HepG2 (cell line): ENCODE data around the gene RPGR. TPM values are rescaled to one million over a fixed set of nuclear protein-coding genes. Genes with fewer than 3 reads are reported as not detected.

Source experiments
- ADNP ChIP-seq: sonication (generic); formaldehyde crosslinking; IDR thresholded peaks from 2 replicates; pipeline ENCODE4 v1.4.0; 2020; ENCODE audit warnings: missing genetic modification reagents
- HMGXB4 ChIP-seq, 2 experiments: sonication (generic) in 1 of 2; formaldehyde crosslinking in 1 of 2; IDR thresholded peaks; 2 replicates each; pipeline versions ENCODE4 v1.4.0 to v1.6.1; 2018 to 2020; ENCODE audit warnings: missing genetic modification reagents in 2 of 2, borderline replicate concordance in 1 of 2, low read depth in 1 of 2, mild to moderate bottlenecking in 1 of 2, missing biosample characterization in 1 of 2
- HNRNPK ChIP-seq: fragments of 200-400 bp; formaldehyde crosslinking; IDR thresholded peaks from 2 replicates; pipeline ENCODE4 v1.6.1; 2018; ENCODE audit warnings: low read length, low read depth, moderate library complexity, mild to moderate bottlenecking; ENCODE audit not compliant: poor library complexity, severe bottlenecking
- IKZF5 ChIP-seq: IDR thresholded peaks from 2 replicates; pipeline ENCODE4 v1.6.1; 2018; ENCODE audit warnings: missing genetic modification reagents, mild to moderate bottlenecking, missing compliant biosample characterization
- IRF9 ChIP-seq: sonication (generic); formaldehyde crosslinking; IDR thresholded peaks from 2 replicates; pipeline ENCODE4 v1.8.0; 2022; ENCODE audit warnings: missing genetic modification reagents, mild to moderate bottlenecking, borderline replicate concordance
- MXD1 ChIP-seq: sonication (generic); formaldehyde crosslinking; IDR thresholded peaks from 2 replicates; pipeline ENCODE4 v1.4.0; 2020; ENCODE audit warnings: mild to moderate bottlenecking, missing genetic modification reagents
- NFKB2 ChIP-seq: sonication (generic); formaldehyde crosslinking; IDR thresholded peaks from 2 replicates; pipeline ENCODE4 v1.4.0; 2020; ENCODE audit warnings: missing genetic modification reagents, borderline replicate concordance
- PHF21A ChIP-seq: sonication (generic); formaldehyde crosslinking; IDR thresholded peaks from 2 replicates; pipeline ENCODE4 v1.5.0; 2020; ENCODE audit warnings: mild to moderate bottlenecking, missing genetic modification reagents
- PREB ChIP-seq: sonication (generic); formaldehyde crosslinking; IDR thresholded peaks from 2 replicates; pipeline ENCODE4 v1.4.0; 2020; ENCODE audit warnings: missing genetic modification reagents
- RARA ChIP-seq: IDR thresholded peaks from 2 replicates; pipeline ENCODE4 v1.6.1; 2016; ENCODE audit warnings: missing genetic modification reagents, missing compliant biosample characterization
- RFX1 ChIP-seq: fragments of 450-650 bp; IDR thresholded peaks from 2 replicates; pipeline ENCODE4 v1.6.1; 2017
- RNF219 ChIP-seq: sonication (generic); formaldehyde crosslinking; IDR thresholded peaks from 2 replicates; pipeline ENCODE4 v1.5.0; 2020; ENCODE audit warnings: mild to moderate bottlenecking, missing genetic modification reagents
- SP4 ChIP-seq: sonication (generic); formaldehyde crosslinking; IDR thresholded peaks from 2 replicates; pipeline ENCODE4 v1.8.1; 2023; ENCODE audit warnings: mild to moderate bottlenecking, missing genetic modification reagents
- TCF12 ChIP-seq, 2 experiments: fragments of 450-650 bp in 1 of 2; sonication (generic) in 1 of 2; formaldehyde crosslinking in 1 of 2; IDR thresholded peaks; 2 replicates each; pipeline versions ENCODE4 v1.6.1 to v1.8.0; 2017 to 2022; ENCODE audit warnings: antibody characterized with exemption in 1 of 2, mild to moderate bottlenecking in 1 of 2, missing genetic modification reagents in 1 of 2, moderate library complexity in 1 of 2
- ZBTB21 ChIP-seq: sonication (generic); formaldehyde crosslinking; IDR thresholded peaks from 2 replicates; pipeline ENCODE4 v1.4.0; 2020; ENCODE audit warnings: missing genetic modification reagents
- ZNF10 ChIP-seq: sonication (generic); formaldehyde crosslinking; IDR thresholded peaks from 2 replicates; pipeline ENCODE4 v1.4.0; 2020; ENCODE audit warnings: mild to moderate bottlenecking, low read depth, missing genetic modification reagents, borderline replicate concordance
- ZNF205 ChIP-seq: IDR thresholded peaks from 2 replicates; pipeline ENCODE4 v1.6.1; 2018; ENCODE audit warnings: missing biosample characterization, missing genetic modification reagents
- ZNF446 ChIP-seq: sonication (generic); formaldehyde crosslinking; IDR thresholded peaks from 2 replicates; pipeline ENCODE4 v1.5.0; 2020; ENCODE audit warnings: mild to moderate bottlenecking, missing genetic modification reagents
- ZNF703 ChIP-seq: sonication (generic); formaldehyde crosslinking; IDR thresholded peaks from 2 replicates; pipeline ENCODE4 v1.5.1; 2020; ENCODE audit warnings: missing genetic modification reagents, mild to moderate bottlenecking, moderate library complexity, borderline replicate concordance
- ZNF788 ChIP-seq: sonication (generic); formaldehyde crosslinking; IDR thresholded peaks from 2 replicates; pipeline ENCODE4 v1.5.0; 2020; ENCODE audit warnings: mild to moderate bottlenecking, missing genetic modification reagents, borderline replicate concordance
- polyA plus RNA-seq, 8 experiments: library from polyadenylated mRNA; depleted of rRNA in 3 of 8; stranded (reverse) in 7 of 8; unstranded in 1 of 8; fragments of >200 nt; fragmentation: Illumina TruSeq in 4 of 8; extraction: Trizol in 4 of 8; gene quantifications; 2 replicates each; pipeline versions ENCODE4 v1.2.1 to v1.2.3, GENCODE V29; 2011 to 2016; ENCODE audit warnings: low read depth in 4 of 8, missing spikeins in 1 of 8, mixed read lengths in 1 of 8; ENCODE audit not compliant: insufficient read depth in 1 of 8
- total RNA-seq, 5 experiments: library from RNA; depleted of rRNA; stranded (reverse); fragments of >200 nt; fragmentation: Illumina TruSeq; extraction: Trizol; gene quantifications; 2 replicates each; pipeline ENCODE4 v1.2.3, GENCODE V29; 2016; ENCODE audit warnings: low read depth in 1 of 5

The RPGR gene
- total and polyA plus RNA-seq, 2 of the 13 experiments (the other 11 are each of a cell fraction or from before 2014, with no cell fraction given) = 2.1 to 12.1 TPM

- TF ChIP-seq SP4 (peak; percentile 75), HNRNPK (peak; percentile 13), ZNF10 (CRISPR knock-in tag) (no peak), PREB (CRISPR knock-in tag) (no peak), HMGXB4 (CRISPR knock-in tag; IDR thresholded peaks at IDR 0.05; ENCODE audit: borderline replicate concordance in 1 of 2, low read depth in 1 of 2) (peak; percentile 68 to 85; a peak in 3 of 4 replicates), TCF12 (IDR thresholded peaks at IDR 0.05) (no peak), TCF12 (CRISPR knock-in tag; IDR thresholded peaks at IDR 0.05) (no peak), RFX1 (peak; percentile 80), IRF9 (CRISPR knock-in tag) (0 out of 2 replicates have a peak, but pooled peaks have one; percentile 24), PHF21A (CRISPR knock-in tag) (peak; percentile 40), RARA (CRISPR knock-in tag) (0 out of 2 replicates have a peak, but pooled peaks have one; percentile 10), NFKB2 (CRISPR knock-in tag) (peak; percentile 76; the same call in 1 of the 2 replicates), ZNF446 (CRISPR knock-in tag) (no peak), ZNF205 (CRISPR knock-in tag) (no peak; the same call in 1 of the 2 replicates), IKZF5 (CRISPR knock-in tag) (peak; percentile 72), ZNF703 (CRISPR knock-in tag) (no peak), ZNF788 (peak; percentile 59; the same call in 1 of the 2 replicates), MXD1 (CRISPR knock-in tag) (peak; percentile 80; the same call in 1 of the 2 replicates), ADNP (no peak), ZBTB21 (CRISPR knock-in tag) (0 out of 2 replicates have a peak, but pooled peaks have one; percentile 39), RNF219 (CRISPR knock-in tag) (no peak)
Observed at GRCh38 chrX:38327007-38327774, at the start of gene RPGR (continued).
